Adrenal gland (tissue), 5 donors: Measurements from ENCODE around the gene CREB5.

ENCODE experiments used
- CTCF ChIP-seq, 6 experiments: fragments of 450-650 bp in 4 of 6; fragments of 200-600 bp in 2 of 6; sonication (generic) in 1 of 6; IDR thresholded peaks; 1 replicate in 5 of 6; 2 replicates in 1 of 6; pipeline versions ENCODE4 v1.5.1 to v1.8.0; 2016 to 2021; ENCODE audit warnings: antibody characterized with exemption in 6 of 6, mild to moderate bottlenecking in 2 of 6, moderate library complexity in 1 of 6
- POLR2A ChIP-seq, 2 donors: fragments of 450-650 bp; IDR thresholded peaks; one replicate each; pipeline ENCODE4 v1.6.1; 2017; ENCODE audit warnings: antibody characterized with exemption in 2 of 2, mild to moderate bottlenecking in 2 of 2, moderate library complexity in 1 of 2
- donor health status: DM: no; HTN: no; CAD: no.

GRCh38 chr7:28602282-28602681 lies 190.0 kb downstream of the CREB5 start:
- TF ChIP-seq CTCF (IDR thresholded peaks at IDR 0.05) = no peak
- no peak for TF ChIP-seq POLR2A (IDR thresholded peaks at IDR 0.05)
